GM18502 (cell line): ENCODE results near the gene HSCB.
"Not testable (repeated sequence)": the region's sequence is repeated elsewhere in the genome, so short reads cannot be mapped to it uniquely, and the experiment has no call there.

ENCODE experiments used
- ATAC-seq: cut with Tn5 transposase; IDR thresholded peaks from one replicate; pipeline ENCODE4 v1.9.1; 2021; ENCODE audit warnings: mild to moderate bottlenecking; ENCODE audit not compliant: unreplicated experiment, poor library complexity

The HSCB gene

GRCh38 chr22:28737701-28738100 lies 4.1 kb upstream of the HSCB start:
- ATAC-seq, result no peak

GRCh38 chr22:28738876-28739275 lies 3.0 kb upstream of the HSCB start:
- ATAC-seq, result not testable (repeated sequence)

GRCh38 chr22:28741200-28741784 lies 547 bp upstream of the HSCB start:
- ATAC-seq, result no peak

- no peak for ATAC-seq
Observed at GRCh38 chr22:28742562-28742962, 723 bp downstream of the HSCB start.

- ATAC-seq, result no peak
Observed at GRCh38 chr22:28743852-28744251, 2.0 kb downstream of the HSCB start.

- no peak for ATAC-seq
Observed at GRCh38 chr22:28750471-28750881, 8.6 kb downstream of the HSCB start.

- ATAC-seq, result not testable (repeated sequence)
Observed at GRCh38 chr22:28754512-28754911, 12.7 kb downstream of the HSCB start.

- ATAC-seq, result no peak
Observed at GRCh38 chr22:28759861-28760560, 18.2 kb downstream of the HSCB start.

- no peak for ATAC-seq
Observed at GRCh38 chr22:28761449-28761755, 19.6 kb downstream of the HSCB start.

- ATAC-seq, result not testable (repeated sequence)
Observed at GRCh38 chr22:28762000-28762399, 20.2 kb downstream of the HSCB start.

- no peak for ATAC-seq
Observed at GRCh38 chr22:28766628-28767027, 24.8 kb downstream of the HSCB start.

- ATAC-seq, result no peak
Observed at GRCh38 chr22:28768701-28769393, 27.0 kb downstream of the HSCB start.

GRCh38 chr22:28769394-28770085 lies 27.7 kb downstream of the HSCB start:
- ATAC-seq, result no peak

- no peak for ATAC-seq
Observed at GRCh38 chr22:28771195-28771791, 29.5 kb downstream of the HSCB start.

GRCh38 chr22:28772633-28773460 lies 31.0 kb downstream of the HSCB start, which contains the start of gene CCDC117:
Gene CCDC117 (plus strand): TSS chr22:28772695. CDS start chr22:28772850, 155 bp downstream.
- ATAC-seq, result peak; percentile 87

GRCh38 chr22:28773461-28773867 lies 31.6 kb downstream of the HSCB start:
- ATAC-seq, result peak; percentile 8

GRCh38 chr22:28774378-28774777 lies 32.5 kb downstream of the HSCB start:
- no peak for ATAC-seq

GRCh38 chr22:28779833-28780232 lies 38.0 kb downstream of the HSCB start:
- no peak for ATAC-seq

GRCh38 chr22:28780296-28780695 lies 38.5 kb downstream of the HSCB start:
- no peak for ATAC-seq
